Skeletal muscle cell (primary cell): ENCODE results near the gene BRINP3.
A peak's percentile ranks its signal among the peaks of the same experiment; 100 is the strongest.

Experiments used
- DNase-seq: peaks from one replicate; pipeline ENCODE4 v3.0.0-alpha.2; 2010; ENCODE audit warnings: low read depth
- H3K4me3 ChIP-seq: 2 replicates; pipeline ENCODE4 v1.5.1; 2011; ENCODE audit warnings: low read depth, mild to moderate bottlenecking, control low read depth, low read length, moderate library complexity

The BRINP3 gene

DNA sequence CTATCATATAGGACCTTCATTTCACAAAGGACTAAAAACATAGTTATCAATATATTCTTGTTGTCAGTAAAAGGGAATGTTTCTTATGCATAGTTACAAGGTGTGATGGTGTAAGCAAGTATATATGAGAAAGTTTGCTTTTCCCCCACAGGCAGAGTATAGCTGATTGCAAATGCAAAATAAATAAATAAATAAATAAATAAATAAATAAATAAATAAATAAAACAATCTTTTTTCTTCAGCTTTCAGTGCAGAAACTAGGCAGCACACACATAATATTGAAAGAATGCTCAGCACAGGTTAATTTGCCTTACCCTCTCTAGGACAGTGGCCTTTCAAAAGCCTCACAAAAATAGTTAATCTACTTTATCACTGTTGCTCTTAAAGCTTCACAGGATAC lies 138.8 kb downstream of the BRINP3 start:
- no peak for DNase-seq
- no peak overlapping the region for H3K4me3 ChIP-seq

DNA sequence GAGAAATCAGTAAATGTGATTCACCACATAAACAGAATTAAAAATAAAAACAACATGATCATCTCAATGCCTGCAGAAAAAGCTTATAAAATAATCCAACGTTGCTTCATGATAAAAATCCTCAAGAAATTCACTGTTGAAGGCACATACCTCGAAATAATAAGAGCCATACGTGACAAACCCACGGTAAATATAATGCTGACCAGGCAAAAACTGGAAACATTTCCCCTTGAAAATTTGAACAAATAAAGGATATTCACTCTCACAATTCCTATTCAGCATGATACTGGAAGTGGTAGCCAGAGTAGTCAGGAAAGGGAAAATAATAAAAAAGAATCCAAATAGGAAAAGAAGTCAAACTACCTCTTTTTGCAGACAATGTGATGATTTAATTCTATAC lies 148.8 kb downstream of the BRINP3 start:
- DNase-seq = no peak

DNA sequence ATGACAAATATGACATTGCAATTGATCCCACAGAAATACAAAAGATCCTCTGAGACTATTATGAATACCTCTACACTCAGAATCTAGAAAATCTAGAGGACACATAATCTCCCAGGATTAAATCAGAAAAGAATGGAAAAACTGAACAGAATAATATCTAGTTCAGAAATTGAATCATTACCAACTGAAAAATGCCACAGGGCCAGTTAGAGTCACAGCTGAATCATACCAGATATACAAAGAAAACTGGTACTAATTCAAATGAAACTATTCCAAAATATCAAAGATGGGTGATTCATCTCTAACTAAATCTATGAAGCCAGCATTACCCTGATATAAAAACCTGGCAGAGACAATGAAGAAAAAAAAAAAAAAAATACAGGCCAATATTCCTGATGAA lies 149.3 kb downstream of the BRINP3 start:
- DNase-seq = no peak
- H3K4me3 ChIP-seq = no peak overlapping the region

More for the DNA sequence above, 148.8 kb downstream of the BRINP3 start:
- H3K4me3 ChIP-seq = no peak overlapping the region

DNA sequence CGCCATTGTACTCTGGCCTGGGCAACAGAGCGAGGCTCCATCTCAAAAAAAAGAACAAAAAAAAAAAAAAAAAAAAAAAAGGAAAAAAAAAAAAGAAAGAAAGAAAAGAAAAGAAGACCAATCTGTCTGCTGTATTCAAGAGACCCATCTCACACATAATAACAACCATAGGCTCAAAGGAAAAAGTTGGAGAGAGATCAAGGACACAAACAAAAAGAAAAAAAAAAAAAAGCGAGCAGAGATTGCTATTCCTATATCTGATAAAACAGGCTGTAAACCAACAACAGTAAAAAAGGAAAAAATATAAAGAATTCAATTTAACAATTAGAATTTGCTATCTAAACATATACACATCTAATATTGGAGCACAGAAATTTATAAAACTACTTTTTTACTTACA lies 150.4 kb downstream of the BRINP3 start:
- no peak for DNase-seq
- no peak overlapping the region for H3K4me3 ChIP-seq

DNA sequence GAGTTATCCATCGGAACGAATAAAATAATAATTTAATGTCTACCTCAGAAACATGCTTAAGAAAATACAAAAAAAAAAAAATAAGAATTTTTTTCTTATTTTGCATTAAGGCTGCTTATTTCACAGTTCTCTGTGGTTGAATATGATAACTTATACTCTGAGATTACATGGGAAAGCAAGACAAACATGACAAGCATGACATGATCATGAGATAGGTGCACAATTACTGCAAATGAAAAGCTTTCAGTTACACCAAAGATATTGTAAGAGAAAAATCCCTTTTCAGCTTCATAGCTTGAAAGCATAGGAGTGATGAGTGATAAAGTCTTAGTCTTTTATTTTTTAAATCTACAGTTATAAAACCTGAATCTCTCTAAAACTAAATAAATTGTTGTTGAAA lies 154.1 kb downstream of the BRINP3 start:
- H3K4me3 ChIP-seq = no peak overlapping the region
- no peak for DNase-seq

DNA sequence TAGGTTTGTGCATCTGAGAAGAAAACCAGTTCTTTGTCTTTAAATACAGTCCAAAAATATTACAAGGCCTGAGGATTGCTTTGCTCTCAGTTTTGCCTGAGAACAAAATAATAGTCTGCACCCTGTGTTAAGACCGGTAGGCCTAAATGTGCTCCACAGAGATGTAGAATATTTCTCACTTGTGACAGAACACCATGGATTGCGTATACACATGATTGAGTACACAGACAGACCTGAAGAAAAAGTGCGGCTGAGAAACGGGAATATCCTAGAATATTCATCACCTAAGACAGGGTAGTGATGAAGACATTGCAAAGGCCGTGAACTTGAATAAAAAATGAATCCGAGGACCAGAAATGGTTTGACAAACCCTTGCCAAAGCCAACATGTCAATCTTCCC lies 155.4 kb downstream of the BRINP3 start:
- no peak overlapping the region for H3K4me3 ChIP-seq
- no peak for DNase-seq

DNA sequence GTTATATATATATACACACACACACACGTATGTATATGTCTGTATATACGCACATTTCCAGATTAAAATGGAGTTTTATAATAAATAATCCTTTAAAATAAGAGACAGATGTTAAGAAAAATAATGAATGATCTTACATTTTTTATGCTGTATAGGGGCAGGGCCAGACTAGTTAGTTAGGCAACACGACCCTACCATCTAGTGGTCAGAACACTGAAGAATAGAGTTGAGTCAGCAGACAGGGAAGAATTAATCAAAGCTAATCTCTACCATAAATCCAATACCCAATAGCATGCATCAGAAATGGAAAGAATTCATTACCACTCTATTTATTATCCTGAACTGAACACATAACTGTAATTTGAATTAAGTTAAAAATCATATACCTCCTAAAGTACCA lies 156.7 kb downstream of the BRINP3 start:
- H3K4me3 ChIP-seq = no peak overlapping the region
- DNase-seq = peak; percentile 29

DNA sequence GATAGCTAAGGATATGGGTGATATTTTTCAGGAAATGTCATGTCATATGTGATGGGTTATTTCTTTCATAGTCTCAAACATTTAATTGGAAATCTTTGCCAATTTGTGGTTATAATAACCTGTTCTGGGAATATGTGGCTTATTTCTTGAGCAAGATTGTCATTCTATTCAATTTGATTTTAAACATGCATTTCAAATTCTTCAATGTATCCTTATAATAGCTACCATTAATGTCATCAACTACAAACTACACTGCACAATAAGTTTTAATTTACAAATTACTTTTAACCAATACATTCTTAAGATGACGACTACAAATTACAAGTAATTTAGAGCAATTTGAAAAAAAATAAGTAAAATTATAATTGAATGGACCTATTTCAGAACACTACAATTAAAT lies 164.9 kb downstream of the BRINP3 start:
- no peak overlapping the region for H3K4me3 ChIP-seq
- no peak for DNase-seq

DNA sequence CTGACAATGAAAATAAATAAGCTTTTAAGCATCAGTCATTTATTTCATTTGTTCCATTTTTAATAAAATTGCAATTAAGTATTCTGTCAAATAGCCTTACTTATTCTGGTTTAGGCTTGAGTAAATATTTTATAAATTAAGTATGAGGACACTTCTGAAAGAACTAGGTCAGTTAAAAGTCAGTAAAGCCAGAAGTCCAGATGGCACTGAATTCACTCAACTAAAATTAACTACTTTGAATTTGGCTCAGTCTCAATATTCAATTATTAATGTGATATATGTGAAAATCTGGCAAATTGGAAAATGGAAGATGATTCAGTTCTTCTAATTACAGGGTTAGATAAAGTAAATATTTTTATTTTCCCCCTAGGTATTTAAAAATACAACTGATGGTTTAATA lies 174.2 kb downstream of the BRINP3 start:
- DNase-seq = no peak
- no peak overlapping the region for H3K4me3 ChIP-seq

DNA sequence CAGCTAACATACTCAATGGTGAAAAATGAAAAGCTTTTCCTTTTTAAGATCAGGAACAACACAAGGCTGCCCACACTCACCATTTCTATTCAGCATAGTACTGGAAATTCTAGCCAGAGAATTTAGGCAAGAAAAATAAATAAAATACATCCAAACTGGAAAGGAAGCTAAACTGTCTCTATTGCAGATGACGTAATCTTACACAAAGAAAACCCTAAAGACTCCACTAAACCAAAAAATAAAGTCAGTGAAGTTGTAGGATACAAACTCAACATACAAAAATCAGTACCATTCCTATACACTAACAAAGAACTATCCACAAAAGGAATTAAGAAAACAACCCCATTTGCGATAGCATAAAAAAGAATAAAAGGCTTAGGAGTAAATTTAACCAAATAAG lies 181.2 kb downstream of the BRINP3 start:
- no peak overlapping the region for H3K4me3 ChIP-seq
- no peak for DNase-seq

DNA sequence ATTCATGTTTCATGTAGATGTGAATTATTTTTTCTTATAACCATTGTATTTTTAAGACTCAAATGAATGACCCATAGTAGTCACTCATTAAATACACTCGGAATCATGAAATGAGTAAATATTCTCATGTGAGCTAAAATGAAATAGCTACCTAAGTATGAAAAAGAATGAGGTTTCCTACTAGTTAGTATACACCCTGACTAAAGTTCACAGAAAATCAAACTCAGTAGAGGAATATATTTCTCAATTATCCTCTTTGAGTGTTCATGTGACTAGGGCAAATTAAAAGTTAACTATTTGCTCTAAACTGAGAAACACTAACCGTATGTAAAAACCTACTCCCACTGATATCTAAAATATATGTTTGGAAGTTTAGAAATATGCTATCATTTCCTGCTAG lies 187.8 kb downstream of the BRINP3 start:
- DNase-seq = no peak
- H3K4me3 ChIP-seq = no peak overlapping the region

DNA sequence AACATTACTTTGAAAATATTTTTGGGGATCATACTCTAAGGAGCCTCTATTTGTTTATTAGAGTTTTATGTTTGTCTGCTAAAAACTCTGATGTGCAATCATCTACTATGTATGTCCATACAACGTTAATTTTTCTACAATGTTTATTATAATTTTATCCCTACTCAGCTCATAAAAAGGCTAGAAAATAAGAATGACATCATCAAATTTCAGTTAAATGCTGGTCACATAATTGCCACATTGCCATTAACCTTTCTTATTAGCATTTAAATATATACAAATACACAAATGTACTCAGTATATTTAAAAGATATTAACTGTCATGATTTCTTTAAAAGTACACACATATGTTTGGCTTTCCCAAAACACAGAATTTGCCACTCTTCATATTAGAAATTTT lies 191.6 kb downstream of the BRINP3 start:
- no peak overlapping the region for H3K4me3 ChIP-seq
- no peak for DNase-seq

DNA sequence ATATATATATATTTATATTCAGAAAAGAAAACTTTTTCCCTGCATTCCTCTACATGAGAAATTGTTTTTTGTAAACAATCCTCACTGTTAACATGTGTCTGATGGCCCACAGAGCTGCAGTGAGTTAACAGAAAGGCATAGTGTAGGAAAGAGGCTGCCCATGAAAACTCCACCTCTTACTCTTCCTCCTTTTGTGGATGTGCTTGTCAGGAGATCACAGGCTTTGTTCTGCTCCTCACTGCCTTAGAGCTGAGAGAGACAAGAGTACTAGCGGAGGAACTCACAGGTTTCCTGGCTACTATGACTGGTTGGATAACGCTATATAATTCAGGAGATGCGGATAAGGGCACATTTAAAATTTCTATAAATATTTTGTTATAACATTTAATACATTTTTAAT lies 200.6 kb downstream of the BRINP3 start:
- no peak for DNase-seq
- H3K4me3 ChIP-seq = no peak overlapping the region

DNA sequence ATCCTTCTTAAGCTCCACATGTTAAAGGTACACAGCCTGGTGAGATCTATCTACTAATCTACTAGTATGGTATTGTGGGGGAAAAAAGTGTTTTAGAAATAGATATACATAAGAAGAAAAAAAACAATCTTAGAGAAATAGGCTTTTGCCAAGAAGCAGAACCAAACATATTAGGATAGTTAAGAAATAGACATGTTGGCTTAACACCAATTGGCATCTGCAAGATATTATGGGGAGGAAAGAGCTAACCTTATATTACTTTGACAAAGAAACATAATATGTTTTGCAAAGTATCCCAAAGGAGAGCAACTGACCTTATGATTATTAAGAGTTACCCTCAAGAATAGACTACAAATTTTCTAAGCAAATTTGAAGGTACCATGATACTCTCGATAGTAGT lies 202.9 kb downstream of the BRINP3 start:
- H3K4me3 ChIP-seq = no peak overlapping the region
- DNase-seq = no peak

DNA sequence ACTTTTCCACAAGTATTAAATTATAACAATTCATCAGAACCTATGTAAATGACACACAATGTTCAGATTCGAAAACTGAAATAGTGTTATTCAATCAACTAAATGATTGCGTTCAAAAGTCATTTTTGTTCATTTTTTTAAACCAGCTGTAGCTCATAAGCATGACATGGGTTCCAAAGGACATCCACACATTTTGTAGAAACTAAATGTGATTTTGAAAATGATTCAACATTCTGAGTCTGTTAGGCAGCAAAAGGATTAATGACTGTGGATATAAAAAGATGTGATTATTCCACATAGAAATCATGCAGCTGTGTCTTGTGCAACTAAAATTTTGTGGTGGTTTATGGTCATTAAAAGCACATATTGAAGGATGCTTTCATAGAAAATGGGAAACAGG lies 204.5 kb downstream of the BRINP3 start:
- no peak overlapping the region for H3K4me3 ChIP-seq
- no peak for DNase-seq

DNA sequence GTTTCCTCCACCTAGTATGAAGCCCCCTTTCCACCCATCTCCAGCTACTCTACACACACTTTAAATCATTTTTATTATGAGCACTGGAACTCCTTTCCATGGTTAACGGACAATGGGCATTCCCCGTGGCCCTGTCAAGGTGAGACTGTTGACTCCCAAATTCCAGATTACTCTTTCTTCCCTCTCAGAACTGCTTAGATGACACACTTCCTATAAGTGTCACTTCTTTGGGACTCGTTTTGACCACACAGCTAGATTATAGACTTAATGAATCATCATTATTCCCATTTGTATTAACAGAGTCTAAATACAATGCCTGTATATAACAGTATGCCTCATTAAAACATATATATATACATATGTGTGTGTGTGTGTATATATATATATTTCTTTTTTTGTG lies 215.1 kb downstream of the BRINP3 start:
- no peak for DNase-seq
- no peak overlapping the region for H3K4me3 ChIP-seq

DNA sequence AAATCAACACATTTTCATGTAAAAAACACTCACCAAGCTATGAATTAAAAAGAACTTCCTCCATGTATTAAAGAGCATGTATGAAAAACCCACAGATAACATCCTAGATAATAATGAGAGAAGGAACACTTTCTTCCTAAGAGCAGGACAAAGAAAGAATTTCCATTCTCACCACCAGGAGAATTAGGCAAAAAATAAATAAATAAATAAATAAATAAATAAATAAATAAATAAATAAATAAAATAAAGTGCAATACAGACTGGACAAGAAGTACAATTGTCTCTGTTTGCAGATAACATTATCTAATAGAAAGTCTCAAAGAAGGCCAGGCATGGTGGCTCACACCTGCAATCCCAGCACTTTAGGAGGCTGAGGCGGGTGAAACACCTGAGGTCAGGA lies 218.2 kb downstream of the BRINP3 start:
- no peak for DNase-seq

DNA sequence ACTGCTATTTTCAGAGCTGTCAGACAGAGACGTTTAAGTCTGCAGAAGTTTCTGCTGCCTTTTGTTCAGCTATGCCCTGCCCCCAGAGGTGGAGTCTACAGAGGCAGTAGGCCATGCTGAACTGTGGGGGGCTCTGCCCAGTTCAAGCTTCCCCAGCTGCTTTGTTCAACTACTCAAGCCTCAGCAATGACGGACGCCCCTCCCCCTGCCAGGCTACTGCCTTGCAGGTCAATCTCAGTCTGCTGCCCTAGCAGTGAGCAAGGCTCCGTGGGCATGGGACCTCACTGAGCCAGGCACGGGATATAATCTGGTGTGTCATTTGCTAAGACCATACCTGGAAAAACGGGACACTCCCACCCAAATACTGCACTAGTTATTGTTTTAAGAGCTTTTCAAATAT lies 219.7 kb downstream of the BRINP3 start:
- no peak for DNase-seq
- H3K4me3 ChIP-seq = no peak overlapping the region

More for the DNA sequence above, 218.2 kb downstream of the BRINP3 start:
- H3K4me3 ChIP-seq = no peak overlapping the region

DNA sequence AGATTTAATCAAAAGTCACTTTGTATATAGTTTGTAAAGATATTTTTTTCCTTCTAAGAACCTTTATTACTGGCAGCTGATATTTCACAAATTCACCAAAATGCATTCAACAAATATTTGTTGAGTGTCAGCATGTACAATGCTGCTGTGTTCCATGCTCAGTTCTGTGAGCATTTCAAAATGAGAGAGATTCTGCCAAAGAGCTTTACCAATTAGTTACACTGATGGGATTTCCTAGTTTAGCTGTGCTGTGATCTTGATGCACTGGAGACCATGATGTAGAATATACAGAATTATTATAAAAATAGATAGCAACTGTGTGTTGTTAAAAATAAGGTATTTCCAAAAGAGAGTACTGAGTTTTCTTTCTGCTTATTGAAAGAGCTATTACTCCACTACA lies 225.6 kb downstream of the BRINP3 start:
- no peak for DNase-seq
- H3K4me3 ChIP-seq = no peak overlapping the region

DNA sequence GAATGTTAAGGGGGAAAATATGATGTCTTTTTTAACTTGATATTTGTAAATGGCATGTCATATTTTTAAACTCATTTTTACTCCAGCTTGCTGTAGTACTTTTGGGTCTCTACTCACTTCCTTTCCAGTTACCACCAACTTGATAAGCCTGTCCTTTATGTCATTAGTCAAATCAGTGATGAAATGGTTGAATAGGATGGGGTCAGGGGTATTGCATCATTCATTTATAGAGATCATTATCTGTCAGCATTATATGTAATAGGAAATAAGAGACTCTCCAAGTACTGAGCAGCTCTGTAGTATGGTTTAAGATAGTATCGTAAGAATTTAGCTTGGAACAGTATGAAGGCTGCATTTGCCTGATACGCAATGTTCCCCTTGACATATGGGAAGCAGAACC lies 227.3 kb downstream of the BRINP3 start:
- no peak overlapping the region for H3K4me3 ChIP-seq
- DNase-seq = no peak

DNA sequence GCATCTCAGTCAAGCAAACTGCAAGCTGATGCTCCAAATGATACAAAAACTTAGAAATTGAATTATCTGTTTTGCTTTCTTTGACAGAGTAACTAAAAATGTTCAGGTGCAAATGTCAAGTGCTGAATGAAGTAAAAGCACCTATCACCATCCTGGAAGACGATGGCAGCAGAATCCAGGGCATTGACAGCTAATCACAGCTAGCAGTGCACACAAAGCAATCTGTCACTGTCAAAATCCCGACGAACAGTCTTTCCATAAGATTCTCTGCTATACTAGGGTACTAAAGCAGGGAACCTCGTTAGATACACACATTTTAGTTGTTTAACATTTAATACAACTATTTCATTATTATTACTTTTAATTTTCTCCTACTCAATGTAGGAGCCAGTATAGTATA lies 233.3 kb downstream of the BRINP3 start:
- no peak for DNase-seq
- no peak overlapping the region for H3K4me3 ChIP-seq

DNA sequence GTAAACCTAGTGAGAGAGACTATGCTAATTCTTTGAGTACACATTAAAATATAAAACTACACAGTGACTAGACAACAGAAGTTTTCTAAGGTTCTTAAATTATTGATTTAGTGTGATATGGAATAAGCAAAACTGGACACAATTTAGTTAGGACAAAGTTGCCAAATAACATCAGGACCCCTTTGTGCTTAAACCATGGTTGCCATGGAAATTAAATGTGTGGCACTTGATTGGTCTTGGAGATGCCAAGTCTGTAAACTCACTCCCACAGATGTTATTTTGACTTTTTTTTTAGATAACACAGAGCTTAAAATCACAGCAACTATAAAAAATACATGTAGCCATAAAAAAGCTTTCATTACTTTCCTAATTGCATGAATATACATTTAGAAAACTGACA lies 234.6 kb downstream of the BRINP3 start:
- H3K4me3 ChIP-seq = no peak overlapping the region
- no peak for DNase-seq

DNA sequence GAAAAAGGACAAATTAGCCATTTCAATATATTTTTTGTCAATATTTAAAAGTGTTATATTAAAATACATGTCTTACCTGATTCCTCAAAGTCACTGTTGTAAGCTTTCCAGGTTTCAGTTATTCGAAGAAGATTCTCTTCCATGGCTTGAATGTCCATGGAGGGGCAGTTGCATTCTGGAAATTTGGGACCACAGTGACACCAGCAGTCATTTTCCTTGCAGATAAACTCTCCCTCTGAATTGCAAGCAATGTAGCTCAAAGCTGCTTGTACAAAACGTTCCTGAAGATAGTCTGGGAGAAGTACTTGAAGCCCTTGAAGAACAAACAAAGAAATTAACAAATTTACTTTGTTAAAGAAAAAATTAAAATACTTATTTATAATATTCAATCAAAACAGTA lies 251.7 kb downstream of the BRINP3 start:
- DNase-seq = no peak
- H3K4me3 ChIP-seq = no peak overlapping the region
